ENCODE measurements around the gene LY86. TPM values are rescaled to one million over a fixed set of nuclear protein-coding genes. Genes with fewer than 3 reads are reported as not detected.

LY86 gene
- total and polyA plus RNA-seq, 2 donors (not counting 1 experiment from before 2014, with no cell fraction given) = not detected

GRCh38 chr6:6543181-6543879, 45.2 kb upstream of the LY86 start:
- Histone ChIP-seq H2AFZ (ENCODE audit: low read length) (no peak overlapping the region), H4K20me1 (ENCODE audit: control insufficient read depth, extremely low read depth, insufficient read depth, low read length) (no peaks in the 10 kb centered on the region), H3K4me2 (ENCODE audit: extremely low read depth, insufficient read depth, low read length) (no peak overlapping the region), H3K4me3 (replicated peaks in 1 of 4; ENCODE audit: control extremely low read depth in 1 of 4, insufficient read depth in 1 of 4, low read depth in 3 of 4, low read length in 4 of 4) (no peak overlapping the region), H3K27ac (ENCODE audit: insufficient read depth, low read length) (no peak overlapping the region), H3K27me3 (ENCODE audit: control insufficient read depth, insufficient read depth, low read length) (no peaks in the 10 kb centered on the region), H3K79me2 (ENCODE audit: control insufficient read depth, insufficient read depth, low read length) (no peaks in the 10 kb centered on the region), H3K4me1 (ENCODE audit: control insufficient read depth, extremely low read depth, insufficient read depth, low read length) (no peaks in the 10 kb centered on the region), H3K9me3 (ENCODE audit: control insufficient read depth, insufficient read depth, low read depth, low read length) (no peaks in the 10 kb centered on the region), H3K9ac (ENCODE audit: insufficient read depth, low read length) (no peak overlapping the region), H3K36me3 (ENCODE audit: control insufficient read depth, insufficient read depth, low read length) (no peaks in the 10 kb centered on the region)
- TF ChIP-seq EZH2 (IDR thresholded peaks at IDR 0.05; ENCODE audit: low read length, missing control alignments) = no peak
- no peak for DNase-seq (ENCODE audit: low read depth in 2 of 2)

- DNase-seq (ENCODE audit: low read depth in 2 of 2) = no peak
- H3K27me3 ChIP-seq (ENCODE audit: control insufficient read depth, insufficient read depth, low read length) = no peaks in the 10 kb centered on the region
- no peak overlapping the region for H3K27ac ChIP-seq (ENCODE audit: insufficient read depth, low read length)
- no peaks in the 10 kb centered on the region for H3K9me3 ChIP-seq (ENCODE audit: control insufficient read depth, insufficient read depth, low read depth, low read length)
- no peaks in the 10 kb centered on the region for H3K4me1 ChIP-seq (ENCODE audit: control insufficient read depth, extremely low read depth, insufficient read depth, low read length)
- peak overlapping the region in 1 of 4 experiments; percentile 42 for H3K4me3 ChIP-seq (replicated peaks in 1 of 4; ENCODE audit: control extremely low read depth in 1 of 4, insufficient read depth in 1 of 4, low read depth in 3 of 4, low read length in 4 of 4)
- H3K9ac ChIP-seq (ENCODE audit: insufficient read depth, low read length) = no peak overlapping the region
- H2AFZ ChIP-seq (ENCODE audit: low read length) = no peak overlapping the region
- H3K4me2 ChIP-seq (ENCODE audit: extremely low read depth, insufficient read depth, low read length) = peak overlapping the region; percentile 92
- TF ChIP-seq EZH2 (IDR thresholded peaks at IDR 0.05; ENCODE audit: low read length, missing control alignments) (no peak), CTCF (conservative IDR thresholded peaks at IDR 0.05 in 1 of 2, IDR thresholded peaks at IDR 0.05 in 1 of 2; ENCODE audit: low read depth in 1 of 2, low read length in 2 of 2) (no peak)
- no peaks in the 10 kb centered on the region for H3K36me3 ChIP-seq (ENCODE audit: control insufficient read depth, insufficient read depth, low read length)
- H3K79me2 ChIP-seq (ENCODE audit: control insufficient read depth, insufficient read depth, low read length) = no peaks in the 10 kb centered on the region
- no peaks in the 10 kb centered on the region for H4K20me1 ChIP-seq (ENCODE audit: control insufficient read depth, extremely low read depth, insufficient read depth, low read length)
Observed at GRCh38 chr6:6545616-6546317, 42.8 kb upstream of the LY86 start.

GRCh38 chr6:6546318-6547109, 42.0 kb upstream of the LY86 start:
- Histone ChIP-seq H3K4me2 (ENCODE audit: extremely low read depth, insufficient read depth, low read length) (peak overlapping the region; percentile 92), H3K4me3 (replicated peaks in 1 of 4; ENCODE audit: control extremely low read depth in 1 of 4, insufficient read depth in 1 of 4, low read depth in 3 of 4, low read length in 4 of 4) (peak overlapping the region; percentile 7 to 53 (median 37)), H3K9me3 (ENCODE audit: control insufficient read depth, insufficient read depth, low read depth, low read length) (no peaks in the 10 kb centered on the region), H2AFZ (ENCODE audit: low read length) (peak overlapping the region; percentile 62), H3K79me2 (ENCODE audit: control insufficient read depth, insufficient read depth, low read length) (no peaks in the 10 kb centered on the region), H3K9ac (ENCODE audit: insufficient read depth, low read length) (no peak overlapping the region), H4K20me1 (ENCODE audit: control insufficient read depth, extremely low read depth, insufficient read depth, low read length) (no peaks in the 10 kb centered on the region), H3K27me3 (ENCODE audit: control insufficient read depth, insufficient read depth, low read length) (no peaks in the 10 kb centered on the region), H3K36me3 (ENCODE audit: control insufficient read depth, insufficient read depth, low read length) (no peaks in the 10 kb centered on the region), H3K27ac (ENCODE audit: insufficient read depth, low read length) (no peak overlapping the region), H3K4me1 (ENCODE audit: control insufficient read depth, extremely low read depth, insufficient read depth, low read length) (no peaks in the 10 kb centered on the region)
- peak; percentile 5 to 37 for DNase-seq (ENCODE audit: low read depth in 2 of 2)
- TF ChIP-seq CTCF (conservative IDR thresholded peaks at IDR 0.05 in 1 of 2, IDR thresholded peaks at IDR 0.05 in 1 of 2; ENCODE audit: low read depth in 1 of 2, low read length in 2 of 2) = no peak
